Loucy (cell line): Measurements from ENCODE around the gene KIR3DL3.
"Not testable (repeated sequence)": the region's sequence is repeated elsewhere in the genome, so short reads cannot be mapped to it uniquely, and the experiment has no call there.

Experiments
- H2AFZ ChIP-seq: fragments of 200-600 bp; sonication (generic); 2 replicates; pipeline ENCODE4 v1.6.0; 2016; ENCODE audit warnings: antibody characterized with exemption, mild to moderate bottlenecking, low read length, moderate library complexity
- H3F3A ChIP-seq: fragments of 200-600 bp; 2 replicates; pipeline ENCODE4 v1.6.0; 2016; ENCODE audit warnings: antibody characterized with exemption, low read depth, mild to moderate bottlenecking
- H3K27me3 ChIP-seq: fragments of 200-600 bp; sonication (generic); 2 replicates; pipeline ENCODE4 v1.6.1; 2014; ENCODE audit warnings: low read length, mild to moderate bottlenecking; ENCODE audit not compliant: insufficient read depth, poor library complexity, severe bottlenecking
- H3K36me3 ChIP-seq: fragments of 200-600 bp; sonication (generic); 2 replicates; pipeline ENCODE4 v1.6.1; 2016; ENCODE audit warnings: low read length; ENCODE audit not compliant: insufficient read depth
- H3K4me1 ChIP-seq: fragments of 200-600 bp; sonication (generic); 2 replicates; pipeline ENCODE4 v1.5.1; 2014; ENCODE audit warnings: low read length, mild to moderate bottlenecking; ENCODE audit not compliant: insufficient read depth, poor library complexity, severe bottlenecking
- H3K4me2 ChIP-seq: fragments of 200-600 bp; sonication (generic); 2 replicates; pipeline ENCODE4 v1.6.0; 2014; ENCODE audit warnings: antibody characterized with exemption, low read length, low read depth, mild to moderate bottlenecking; ENCODE audit not compliant: poor library complexity, severe bottlenecking
- H3K4me3 ChIP-seq: fragments of 200-600 bp; sonication (generic); 2 replicates; pipeline ENCODE4 v1.5.1; 2014; ENCODE audit warnings: low read length, mild to moderate bottlenecking, mixed read lengths; ENCODE audit not compliant: poor library complexity, severe bottlenecking
- H3K79me2 ChIP-seq: fragments of 200-600 bp; sonication (generic); 2 replicates; pipeline ENCODE4 v1.6.1; 2014; ENCODE audit warnings: low read length; ENCODE audit not compliant: insufficient read depth
- H3K9ac ChIP-seq: fragments of 200-600 bp; sonication (generic); 2 replicates; pipeline ENCODE4 v1.6.0; 2014; ENCODE audit warnings: mild to moderate bottlenecking, low read depth, low read length, moderate library complexity; ENCODE audit not compliant: poor library complexity, severe bottlenecking
- H3K9me2 ChIP-seq: fragments of 200-600 bp; sonication (generic); replicated peaks from 2 replicates; pipeline ENCODE4 v1.6.1; 2016; ENCODE audit warnings: low read depth, low read length, mixed read lengths
- H3K9me3 ChIP-seq: fragments of 200-600 bp; sonication (generic); 2 replicates; pipeline ENCODE4 v1.6.1; 2014; ENCODE audit warnings: mild to moderate bottlenecking, antibody characterized with exemption, low read length, low read depth; ENCODE audit not compliant: insufficient read depth
- H4K20me1 ChIP-seq: fragments of 200-600 bp; sonication (generic); 2 replicates; pipeline ENCODE4 v1.6.0; 2014; ENCODE audit warnings: antibody characterized with exemption, low read length, mild to moderate bottlenecking; ENCODE audit not compliant: insufficient read depth, poor library complexity, severe bottlenecking
- CTCF ChIP-seq: fragments of 200-600 bp; sonication (generic); conservative IDR thresholded peaks from 2 replicates; pipeline ENCODE4 v1.5.1; 2014; ENCODE audit warnings: mild to moderate bottlenecking, antibody characterized with exemption, low read length
- EZH2phosphoT487 ChIP-seq: fragments of 200-600 bp; IDR thresholded peaks from 2 replicates; pipeline ENCODE4 v1.6.1; 2018; ENCODE audit warnings: antibody characterized with exemption, mild to moderate bottlenecking, moderate library complexity, borderline replicate concordance

KIR3DL3 gene

DNA sequence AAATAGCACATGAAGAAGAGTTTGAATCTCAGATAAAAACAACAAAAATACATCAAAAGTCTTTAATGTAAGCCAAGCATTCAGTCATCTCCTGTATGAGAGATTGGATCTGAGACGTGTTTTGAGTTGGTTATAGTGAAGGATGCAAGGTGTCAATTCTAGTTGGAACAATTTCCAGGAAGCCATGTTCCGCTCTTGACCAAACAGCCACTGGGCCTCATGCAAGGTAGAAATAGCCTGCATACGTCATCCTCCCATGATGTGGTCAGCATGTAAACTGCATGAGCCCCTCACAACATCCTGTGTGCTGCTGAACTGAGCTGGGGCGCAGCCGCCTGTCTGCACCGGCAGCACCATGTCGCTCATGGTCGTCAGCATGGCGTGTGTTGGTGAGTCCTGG is at the start of gene KIR3DL3:
TSS of gene KIR3DL3 (plus strand) at position 301 of the 400 bp plus-strand sequence. CDS start at position 356, 55 bp downstream.
- Histone ChIP-seq H3K36me3 (no peaks in the 10 kb centered on the region), H3K27me3 (no peaks in the 10 kb centered on the region), H4K20me1 (no peaks in the 10 kb centered on the region), H3K9me3 (no peaks in the 10 kb centered on the region; the same call in 1 of the 2 replicates), H3K4me2 (no peak within 1 kb of the TSS), H3K79me2 (no peaks in the 10 kb centered on the region), H3K4me1 (no peaks in the 10 kb centered on the region), H3K4me3 (no peak within 1 kb of the TSS), H3K9me2 (no peaks in the 10 kb centered on the region), H3K9ac (no peak within 1 kb of the TSS), H3F3A (no peaks in the 10 kb centered on the region), H2AFZ (no peak within 1 kb of the TSS)
- TF ChIP-seq CTCF, result no peak
- no peak for TF ChIP-seq EZH2phosphoT487

- not testable (repeated sequence) for H3K9ac ChIP-seq, H3K9me3 ChIP-seq, H3K4me2 ChIP-seq, H3K4me1 ChIP-seq, H4K20me1 ChIP-seq, H3K4me3 ChIP-seq, H3K36me3 ChIP-seq, H3K79me2 ChIP-seq, H3K9me2 ChIP-seq, H3F3A ChIP-seq, H2AFZ ChIP-seq, H3K27me3 ChIP-seq
- TF ChIP-seq CTCF, result peak; percentile 82
Measured at GRCh38 chr19:54676210-54676834, 47.9 kb upstream of the KIR3DL3 start.

DNA sequence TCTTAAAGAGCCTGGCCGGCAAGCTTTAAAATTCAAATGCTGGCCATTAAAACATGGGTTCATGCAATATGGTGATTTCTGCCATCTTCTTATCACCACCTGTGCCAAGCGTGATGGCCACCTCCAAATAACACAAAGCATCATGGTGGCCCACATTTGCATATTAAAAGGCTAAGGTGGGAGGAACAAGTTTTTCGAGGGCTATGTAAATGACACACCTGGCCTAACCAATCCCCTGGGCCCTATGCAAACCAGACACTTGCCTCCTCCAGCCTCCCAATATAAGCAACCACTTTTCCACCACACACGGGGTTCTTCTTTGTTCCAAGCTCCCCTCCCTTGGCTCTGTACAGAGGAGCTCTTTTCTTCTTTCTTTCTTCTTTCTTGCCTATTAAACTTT is 47.0 kb upstream of the KIR3DL3 start:
- no peaks in the 10 kb centered on the region for H3K9me2 ChIP-seq
- no peak overlapping the region for H3K4me3 ChIP-seq
- no peaks in the 10 kb centered on the region for H3K9me3 ChIP-seq
- H2AFZ ChIP-seq, result no peak overlapping the region; the same call in 1 of the 2 replicates
- no peaks in the 10 kb centered on the region for H3F3A ChIP-seq
- no peak overlapping the region for H3K9ac ChIP-seq
- TF ChIP-seq CTCF, result no peak
- TF ChIP-seq EZH2phosphoT487, result no peak
- H3K36me3 ChIP-seq, result no peaks in the 10 kb centered on the region
- H4K20me1 ChIP-seq, result no peaks in the 10 kb centered on the region
- peaks cover 4% of the 10 kb centered on the region for H3K4me1 ChIP-seq
- no peak overlapping the region for H3K4me2 ChIP-seq
- no peaks in the 10 kb centered on the region for H3K79me2 ChIP-seq
- no peaks in the 10 kb centered on the region for H3K27me3 ChIP-seq

- not testable (repeated sequence) for H3K36me3 ChIP-seq, H3K9ac ChIP-seq, H4K20me1 ChIP-seq, H3K4me1 ChIP-seq, H3K9me2 ChIP-seq, H3K27me3 ChIP-seq, H2AFZ ChIP-seq, H3K4me3 ChIP-seq, H3K79me2 ChIP-seq, H3K9me3 ChIP-seq, H3F3A ChIP-seq, H3K4me2 ChIP-seq
Measured at GRCh38 chr19:54681596-54681995, 42.6 kb upstream of the KIR3DL3 start.
